NK-92 treated with Interleukin-12 subunit alpha and Interleukin-12 subunit beta, amount 100 ng/mL, for 24 hours (cell line): ENCODE measurements around the gene TTC9B.
A peak's percentile ranks its signal among the peaks of the same experiment; 100 is the strongest.
"Not testable (repeated sequence)": the region's sequence is repeated elsewhere in the genome, so short reads cannot be mapped to it uniquely, and the experiment has no call there.

Experiments
- DNase-seq: peaks from one replicate; lab custom pipeline; 2025; lab: John Stamatoyannopoulos, UW

TTC9B gene

GRCh38 chr19:40214936-40215335 lies 3.2 kb downstream of the TTC9B start:
- no peak for DNase-seq

GRCh38 chr19:40213882-40214570 lies 4.2 kb downstream of the TTC9B start:
- no peak for DNase-seq

GRCh38 chr19:40213251-40213829 lies 4.8 kb downstream of the TTC9B start:
- DNase-seq, result no peak

GRCh38 chr19:40210889-40211288 lies 7.3 kb downstream of the TTC9B start:
- DNase-seq, result no peak

- DNase-seq, result no peak
Observed at GRCh38 chr19:40208602-40209001, 9.6 kb downstream of the TTC9B start.

- no peak for DNase-seq
Observed at GRCh38 chr19:40205760-40206159, 12.4 kb downstream of the TTC9B start.

GRCh38 chr19:40204381-40204780 lies 13.8 kb downstream of the TTC9B start:
- DNase-seq, result no peak

- no peak for DNase-seq
Observed at GRCh38 chr19:40200341-40201099, 17.7 kb downstream of the TTC9B start.

- DNase-seq, result no peak
Observed at GRCh38 chr19:40198272-40198990, 19.8 kb downstream of the TTC9B start.

GRCh38 chr19:40193587-40193849 lies 24.7 kb downstream of the TTC9B start:
- DNase-seq, result no peak

GRCh38 chr19:40192758-40193586 lies 25.2 kb downstream of the TTC9B start:
- DNase-seq, result no peak

- no peak for DNase-seq
Observed at GRCh38 chr19:40191836-40192646, 26.1 kb downstream of the TTC9B start.

- DNase-seq, result peak; percentile 72
Observed at GRCh38 chr19:40190891-40191835, 27.0 kb downstream of the TTC9B start, which contains the start of gene MAP3K10. MAP3K10 (plus strand) TSS chr19:40191426; CDS start chr19:40192032, 606 bp downstream.

GRCh38 chr19:40184273-40184672 lies 33.9 kb downstream of the TTC9B start:
- no peak for DNase-seq

- no peak for DNase-seq
Observed at GRCh38 chr19:40178756-40179155, 39.4 kb downstream of the TTC9B start.

- DNase-seq, result no peak
Observed at GRCh38 chr19:40177286-40178070, 40.7 kb downstream of the TTC9B start.

GRCh38 chr19:40175820-40176219 lies 42.4 kb downstream of the TTC9B start:
- no peak for DNase-seq

GRCh38 chr19:40174092-40174491 lies 44.1 kb downstream of the TTC9B start:
- DNase-seq, result no peak

- DNase-seq, result not testable (repeated sequence)
Observed at GRCh38 chr19:40171293-40171692, 46.9 kb downstream of the TTC9B start.
